NOMO-1 (cell line): ENCODE results near the gene ATP10A.
A peak's percentile ranks its signal among the peaks of the same experiment; 100 is the strongest.

Experiments
- DNase-seq, 2 experiments: peaks; one replicate each; lab custom pipeline; 2025; ENCODE audit not compliant: unreplicated experiment in 2 of 2; lab: John Stamatoyannopoulos, UW

ATP10A gene

DNA sequence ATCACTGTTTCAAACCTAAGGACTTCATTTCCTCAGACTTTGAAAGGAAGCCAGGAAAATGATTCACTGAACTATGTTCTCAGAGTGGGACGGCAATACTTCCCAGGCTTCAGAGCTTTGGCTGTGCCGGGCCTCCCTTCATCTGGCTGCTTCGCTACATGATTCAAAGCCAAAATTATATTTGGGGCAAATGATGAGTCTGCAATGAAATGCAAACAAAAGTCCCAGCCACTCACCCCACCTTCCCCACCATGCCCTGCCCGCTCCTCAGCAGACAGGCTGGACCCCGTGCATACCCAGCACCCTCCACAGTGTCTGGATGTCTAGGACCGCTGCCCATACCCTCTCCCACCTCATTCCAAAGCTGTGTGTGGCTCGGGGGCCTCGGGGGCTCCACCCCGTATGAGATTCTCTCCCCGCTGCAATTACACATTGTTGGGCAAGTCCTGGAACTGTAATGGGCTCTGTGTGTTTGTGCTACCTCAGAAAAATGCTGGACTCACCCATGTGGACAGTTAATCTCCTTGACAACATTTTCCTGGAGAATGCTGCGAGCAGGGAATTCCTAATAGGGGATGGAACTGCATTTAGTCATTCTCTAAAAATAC is 32.2 kb downstream of the ATP10A start:
- DNase-seq = no peak

DNA sequence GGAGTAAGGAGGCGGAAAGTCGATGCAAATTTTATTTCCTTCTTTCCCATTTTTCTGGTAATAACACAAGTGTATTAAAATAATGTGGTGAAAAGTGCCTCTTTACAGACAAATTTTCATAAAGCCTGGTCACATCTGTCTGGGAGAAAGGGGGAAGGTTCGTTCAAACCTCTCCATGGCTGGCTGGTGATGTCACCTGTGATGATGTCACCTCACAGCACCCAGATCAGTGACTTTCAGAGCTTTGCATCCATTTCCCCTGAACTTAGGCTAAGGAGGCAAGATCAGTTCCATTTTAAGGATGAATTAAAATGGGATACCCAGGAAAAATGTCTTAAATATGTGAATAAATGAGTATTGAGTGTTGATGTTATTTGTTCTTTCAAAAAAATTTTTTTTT is 34.1 kb downstream of the ATP10A start:
- DNase-seq = no peak

DNA sequence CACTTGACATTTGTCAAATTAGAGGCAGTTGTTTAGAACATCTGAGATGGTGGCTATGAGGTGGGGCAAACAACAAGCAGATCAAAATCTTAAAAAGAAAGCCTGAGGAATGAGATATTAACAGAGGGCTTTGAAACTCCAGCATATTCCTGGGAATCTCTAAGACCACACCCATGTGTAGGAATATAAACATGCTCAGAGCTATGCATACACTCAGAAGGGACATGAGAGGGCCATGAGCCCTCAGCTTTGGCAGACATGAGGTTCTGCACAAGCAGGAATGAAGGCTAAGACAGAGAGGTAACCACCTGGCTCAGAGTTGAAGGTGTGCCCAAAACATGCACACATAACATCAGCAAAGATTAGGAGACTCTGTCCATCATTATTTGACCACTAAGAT is 37.9 kb downstream of the ATP10A start:
- no peak for DNase-seq

DNA sequence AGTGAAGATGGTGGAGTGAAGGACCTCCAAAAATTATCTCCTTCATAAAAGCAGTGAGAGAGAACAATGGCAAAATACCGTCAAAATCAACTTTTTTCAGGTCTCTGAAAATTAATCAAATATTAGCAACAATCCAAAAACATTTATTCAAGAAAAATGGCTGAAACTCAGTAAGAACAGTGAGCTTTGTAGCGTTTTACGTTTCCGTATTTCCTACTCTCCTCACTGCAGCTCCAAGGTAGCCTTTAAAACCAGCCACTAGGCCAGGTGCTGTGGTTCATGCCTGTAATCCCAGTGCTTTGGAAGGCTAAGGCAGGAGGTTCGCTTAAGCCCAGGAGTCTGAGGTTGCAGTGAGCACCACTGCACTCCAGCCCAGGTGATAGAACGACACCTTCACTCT is 38.5 kb downstream of the ATP10A start:
- no peak for DNase-seq

DNA sequence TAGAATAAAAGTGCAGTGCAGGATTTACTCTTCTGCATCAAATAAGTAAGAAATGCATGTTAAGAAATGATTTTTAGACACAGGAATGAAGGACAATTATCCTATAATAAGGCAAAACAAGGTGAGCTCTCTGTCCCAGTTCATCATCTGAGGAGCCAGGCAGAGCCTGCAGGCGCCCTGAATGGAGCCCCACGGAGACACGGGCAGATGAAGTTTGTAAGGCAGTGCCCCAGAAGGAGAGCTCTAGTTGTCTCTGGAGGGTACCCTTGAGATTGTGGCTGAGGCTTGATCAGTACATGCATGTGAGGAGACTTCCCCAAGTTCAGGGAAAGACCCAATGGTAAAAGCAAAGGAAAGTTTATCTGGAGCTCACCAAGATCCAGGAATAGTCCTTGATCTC is 50.3 kb downstream of the ATP10A start:
- no peak for DNase-seq

DNA sequence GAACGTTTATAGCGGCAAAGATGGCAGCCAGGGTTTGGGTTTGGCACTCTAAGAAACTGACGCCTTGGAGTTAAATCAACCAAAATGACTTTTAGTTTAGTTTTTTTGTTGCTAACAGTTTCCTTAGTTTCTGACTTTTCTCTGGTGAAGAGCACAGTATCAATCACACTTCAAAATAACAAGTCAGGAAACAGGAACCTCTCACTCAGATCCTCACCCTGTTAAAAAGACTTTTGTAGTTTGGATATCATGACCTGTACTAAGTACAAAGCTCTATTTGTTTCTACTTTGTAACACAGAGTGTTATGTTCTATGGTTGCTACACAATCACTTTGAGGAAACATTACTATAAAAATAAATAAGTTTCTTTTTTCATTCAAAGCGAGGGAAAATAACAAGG is 51.1 kb downstream of the ATP10A start:
- no peak for DNase-seq

DNA sequence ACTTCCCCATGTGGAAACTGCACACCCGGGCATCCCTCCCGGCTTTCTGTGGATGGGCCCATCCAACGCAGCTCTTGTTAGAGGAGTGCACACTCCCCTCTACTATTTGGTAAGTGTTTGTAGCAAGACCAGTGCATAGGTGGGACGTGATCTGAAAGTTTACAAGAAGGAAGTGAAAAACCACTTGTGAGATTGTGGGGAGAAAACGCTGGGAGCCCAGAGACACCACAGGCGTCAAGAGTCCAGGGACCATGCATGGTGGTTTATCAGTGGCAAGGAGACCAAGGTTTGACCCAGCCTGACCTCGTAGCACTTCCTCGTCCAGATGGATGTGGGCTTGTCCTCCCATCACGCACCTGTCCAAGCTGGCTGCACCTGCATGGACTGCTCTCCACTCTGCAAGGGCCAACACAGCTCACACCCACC is 51.6 kb downstream of the ATP10A start:
- DNase-seq = peak; percentile 20 to 27

DNA sequence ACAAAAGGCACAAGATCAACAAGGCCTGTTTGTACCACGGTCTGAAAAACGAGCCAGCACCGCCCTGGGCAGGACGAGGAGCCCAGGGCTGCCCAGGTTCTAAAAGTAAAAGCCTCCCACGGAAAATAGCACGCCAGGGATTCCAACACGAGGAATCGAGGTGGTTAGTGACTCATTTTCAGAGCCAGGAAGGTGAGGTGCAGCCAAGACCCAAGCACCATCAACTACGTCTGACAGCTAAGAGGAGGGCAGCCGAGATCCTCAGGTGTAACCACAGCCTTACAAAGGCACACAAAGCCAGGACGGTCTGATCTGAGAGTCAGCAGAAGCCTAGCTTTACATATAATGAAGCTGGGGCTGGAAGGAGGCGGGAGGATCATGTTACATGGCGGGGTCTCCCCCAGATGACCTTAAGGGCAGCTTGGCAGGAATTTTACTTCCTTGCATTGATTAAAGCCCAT is 52.5 kb downstream of the ATP10A start:
- DNase-seq = no peak

DNA sequence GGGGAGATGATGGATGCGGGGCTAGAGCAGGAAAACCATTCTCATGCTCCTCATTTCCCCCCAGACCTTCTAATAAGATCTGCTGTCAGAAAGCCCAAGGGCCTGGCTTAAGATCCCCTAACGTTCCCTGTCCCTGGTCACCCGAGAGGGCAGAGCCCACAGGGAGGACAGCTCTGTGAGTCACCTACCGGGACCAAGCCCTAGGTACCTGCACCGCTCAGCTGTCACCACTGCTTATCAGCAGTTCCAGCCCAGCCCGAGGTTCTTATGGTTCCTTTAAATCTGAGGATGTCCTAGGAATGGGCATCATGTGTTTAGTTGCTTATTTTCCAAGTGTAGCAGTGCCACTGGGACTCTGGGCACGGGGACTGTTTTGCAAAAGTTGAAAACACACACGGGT is 53.0 kb downstream of the ATP10A start:
- DNase-seq = no peak

DNA sequence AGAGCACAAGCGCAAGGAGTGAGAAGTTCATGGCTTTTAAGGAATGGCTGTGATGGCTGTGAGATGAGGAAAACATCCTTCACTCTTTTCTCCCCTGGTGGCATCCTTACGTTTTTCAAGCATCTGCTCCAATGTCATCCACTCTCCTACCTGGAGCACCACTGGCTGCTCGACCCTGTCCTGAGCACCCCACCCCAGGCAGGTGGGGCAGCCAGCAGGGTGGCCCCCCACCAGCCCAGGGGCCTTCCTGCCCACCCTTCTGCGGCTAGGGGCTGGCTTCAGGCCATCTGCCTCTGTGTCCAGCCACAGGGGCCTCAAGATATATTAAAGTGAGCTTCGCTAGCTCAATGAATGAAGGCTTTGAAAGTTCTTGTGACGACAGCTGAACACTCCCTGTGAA is 56.1 kb downstream of the ATP10A start:
- DNase-seq = no peak

DNA sequence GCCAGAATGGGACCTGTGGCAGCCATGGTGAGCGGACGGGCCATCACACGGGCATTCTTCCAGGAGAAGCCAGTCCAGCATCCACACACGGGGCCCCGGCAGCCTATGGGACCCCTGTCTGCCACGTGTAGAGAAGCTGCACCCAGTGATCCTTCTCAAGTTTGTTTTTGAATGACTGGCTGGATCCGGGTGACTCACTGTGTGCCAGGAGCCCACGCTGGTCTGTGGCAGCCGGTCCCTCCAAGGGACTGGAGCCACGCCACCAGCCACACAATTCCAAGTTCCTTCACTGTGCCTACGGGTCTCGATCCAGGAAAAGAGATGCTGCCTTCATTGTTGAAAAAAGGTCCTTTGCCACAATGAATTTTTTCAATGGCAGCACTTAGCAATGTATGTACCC is 58.1 kb downstream of the ATP10A start:
- no peak for DNase-seq

DNA sequence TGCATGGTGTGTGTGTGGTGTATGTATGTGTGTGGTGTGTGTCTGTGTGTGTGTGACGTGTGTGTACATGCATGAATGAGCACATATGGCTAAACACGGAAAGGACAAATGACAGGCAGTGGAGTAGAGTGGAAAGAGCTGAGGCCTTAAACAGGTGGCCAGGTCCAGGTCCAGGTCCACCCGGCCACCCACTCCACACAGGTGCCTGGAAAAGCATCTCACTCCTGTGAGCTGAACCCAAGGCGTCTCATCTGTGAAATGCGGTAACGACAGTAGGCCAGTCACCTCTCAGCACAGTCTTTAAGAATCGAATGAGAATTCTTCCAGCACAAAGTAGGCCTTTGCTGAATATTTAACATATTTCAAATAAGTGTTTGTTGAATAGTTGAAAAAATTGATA is 58.7 kb downstream of the ATP10A start:
- no peak for DNase-seq

DNA sequence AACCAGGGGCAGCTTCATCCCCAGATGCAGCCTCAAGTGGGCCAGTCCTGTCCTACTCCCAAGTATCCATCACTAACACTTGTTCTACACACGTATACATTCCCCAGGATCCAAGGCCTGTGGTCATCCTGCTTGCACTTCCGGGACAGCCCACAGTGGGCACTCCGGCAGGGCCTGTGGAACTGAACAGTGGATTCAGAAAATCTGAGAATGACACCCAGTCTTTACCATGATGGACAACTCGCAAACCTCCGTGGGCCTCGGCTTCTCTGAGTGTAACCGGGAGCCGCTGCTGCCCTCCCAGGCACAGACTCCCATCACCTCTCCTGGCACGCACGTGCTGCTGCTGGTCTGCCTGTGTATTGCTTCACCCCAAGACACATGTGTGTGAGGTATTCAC is 59.6 kb downstream of the ATP10A start:
- DNase-seq = no peak

DNA sequence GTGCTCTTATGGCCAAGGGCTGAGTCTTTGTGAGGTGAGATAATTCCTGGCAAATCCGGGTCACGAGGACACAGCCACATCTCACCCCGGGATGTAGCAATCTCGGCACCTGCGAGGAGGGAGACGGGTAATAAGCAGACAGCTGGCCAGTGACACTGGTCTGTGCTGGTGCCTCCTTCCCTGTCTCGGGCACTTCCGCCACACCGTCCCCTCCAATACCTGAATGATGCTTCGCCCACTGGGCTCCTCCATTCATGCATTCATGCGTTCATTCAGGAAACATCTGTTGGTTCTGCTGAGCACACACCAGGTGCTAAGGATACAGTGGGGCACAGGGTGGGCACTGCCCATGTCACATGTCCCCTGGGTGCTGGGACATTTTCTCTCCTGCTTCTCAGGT is 60.1 kb downstream of the ATP10A start:
- DNase-seq = no peak

DNA sequence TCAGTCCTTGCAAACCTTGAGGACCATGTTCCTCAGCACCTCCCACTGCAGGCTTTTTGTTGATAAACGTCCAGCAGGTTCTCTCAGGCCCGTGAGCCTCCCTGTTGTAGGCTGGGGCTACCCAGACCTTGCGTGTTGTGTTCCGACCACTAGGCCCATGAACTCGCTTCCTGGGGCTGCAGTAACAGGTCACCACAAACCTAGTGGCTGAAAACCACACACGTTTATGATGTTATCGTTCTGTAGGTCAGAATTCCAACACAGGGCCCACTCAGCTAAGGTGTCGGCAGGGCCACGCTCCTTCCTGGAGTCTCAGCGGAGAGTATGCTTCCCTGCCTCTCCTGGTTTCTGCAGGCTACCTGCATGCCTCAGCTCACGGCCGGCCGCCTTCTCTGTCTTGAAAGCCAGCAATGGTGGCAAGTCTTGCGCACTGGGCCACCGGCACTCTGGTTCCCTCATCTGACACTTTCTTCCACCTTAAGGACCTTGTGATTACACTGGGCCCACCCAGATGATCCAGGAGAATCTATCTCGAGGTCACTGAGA is 60.8 kb downstream of the ATP10A start:
- no peak for DNase-seq

DNA sequence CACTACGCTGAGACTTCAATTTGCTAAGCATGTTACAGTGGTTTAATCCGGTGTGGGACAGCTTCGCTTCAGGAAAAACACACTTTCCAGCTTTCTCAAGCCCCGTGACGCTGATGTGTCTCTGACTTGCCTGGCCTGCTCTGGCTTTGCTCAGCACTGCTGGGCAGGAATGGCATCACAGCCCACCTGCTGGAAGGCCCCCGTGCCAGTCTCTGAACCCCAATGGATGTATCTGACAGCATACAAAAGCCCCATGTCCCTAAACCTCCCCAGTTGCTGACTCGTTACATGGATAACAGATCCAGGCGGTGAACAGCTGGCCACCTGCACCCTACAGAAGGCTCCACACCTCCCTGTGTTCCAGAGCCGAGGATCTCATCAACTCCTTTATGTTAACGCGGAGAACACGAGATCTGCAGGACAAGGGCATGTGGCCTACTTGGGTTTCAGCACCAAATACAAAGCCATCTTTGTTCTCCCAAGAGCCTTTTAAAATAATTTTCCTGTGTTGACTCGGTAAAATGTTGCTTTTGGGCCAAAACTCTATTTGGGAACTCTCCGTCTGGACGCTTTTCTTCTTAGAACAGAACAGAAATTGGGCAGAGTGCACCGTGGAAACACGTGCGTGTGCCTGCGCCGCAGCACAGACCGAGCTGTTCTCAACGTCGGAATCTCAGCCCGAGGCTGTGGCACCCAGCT is 61.4 kb downstream of the ATP10A start:
- no peak for DNase-seq

DNA sequence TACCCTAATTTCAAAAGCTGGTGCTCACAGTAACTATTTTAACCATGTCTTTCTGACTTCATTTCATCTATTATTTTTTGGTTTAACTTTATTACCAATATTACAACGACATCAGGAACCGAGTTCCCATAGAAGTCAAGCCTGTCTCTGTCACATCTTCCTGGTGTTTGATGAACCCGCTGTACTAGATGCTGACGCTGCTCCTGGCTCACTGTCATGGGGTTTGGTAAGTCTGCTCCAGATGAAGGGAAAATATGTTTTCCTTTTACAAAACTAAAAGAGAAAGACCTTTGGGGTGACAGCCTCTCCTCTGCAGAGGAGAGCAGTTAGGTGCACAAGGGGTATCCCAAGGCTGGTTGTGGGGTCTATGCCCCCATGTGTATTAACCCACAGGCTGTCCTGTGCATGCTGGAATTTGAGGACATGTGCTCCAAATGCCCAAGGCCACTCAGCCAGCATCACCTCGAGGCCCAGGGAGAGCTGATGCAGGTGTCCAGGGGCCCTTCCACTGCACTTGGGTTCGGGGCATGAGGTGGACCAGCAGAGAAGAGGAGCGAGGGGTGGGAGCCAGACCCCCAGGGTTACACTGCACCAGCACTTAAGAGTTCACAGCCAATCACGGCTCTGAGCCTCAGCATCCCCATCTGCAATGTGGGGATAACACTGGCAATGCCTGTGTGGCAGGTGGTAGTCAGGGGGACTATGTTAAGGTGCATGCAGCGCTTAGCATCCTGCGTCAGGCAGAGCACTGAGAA is 62.2 kb downstream of the ATP10A start:
- DNase-seq = no peak

DNA sequence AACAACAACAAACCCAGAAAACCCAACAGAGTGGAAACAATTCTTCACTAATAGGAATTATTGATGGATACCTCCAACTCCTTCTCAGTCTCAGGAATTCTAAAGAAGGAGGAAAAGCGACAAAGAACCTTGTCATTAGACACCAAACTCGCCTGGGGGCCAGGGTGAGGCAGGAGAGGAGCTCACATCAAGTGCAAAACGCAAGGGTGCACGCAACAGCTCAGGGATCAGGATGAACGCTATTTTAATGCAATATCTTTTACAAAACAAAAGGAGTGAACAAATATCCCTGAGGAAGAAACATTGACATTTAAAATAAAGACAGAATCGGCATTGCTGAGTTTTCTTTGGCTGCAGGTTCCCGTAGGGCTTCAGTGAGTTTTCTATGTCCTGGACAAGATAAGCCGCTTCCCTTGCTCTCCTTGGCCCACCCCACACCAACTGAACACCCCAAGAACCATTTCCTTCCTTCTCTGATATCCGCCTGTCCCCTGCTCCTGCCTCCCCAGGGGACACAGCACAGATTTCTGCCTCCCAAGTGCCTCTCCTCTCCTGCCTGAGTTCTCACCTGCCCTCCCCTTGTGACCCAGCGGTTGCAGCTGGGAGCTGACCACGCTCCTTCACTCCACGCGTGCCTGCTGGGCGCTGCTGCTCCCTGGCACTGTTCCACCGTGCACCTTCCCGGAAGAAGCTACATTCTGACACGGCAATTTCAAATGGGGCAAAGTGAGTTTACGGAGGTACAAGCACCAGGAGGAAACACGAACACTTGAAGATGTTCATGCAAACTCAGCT is 63.0 kb downstream of the ATP10A start:
- no peak for DNase-seq

DNA sequence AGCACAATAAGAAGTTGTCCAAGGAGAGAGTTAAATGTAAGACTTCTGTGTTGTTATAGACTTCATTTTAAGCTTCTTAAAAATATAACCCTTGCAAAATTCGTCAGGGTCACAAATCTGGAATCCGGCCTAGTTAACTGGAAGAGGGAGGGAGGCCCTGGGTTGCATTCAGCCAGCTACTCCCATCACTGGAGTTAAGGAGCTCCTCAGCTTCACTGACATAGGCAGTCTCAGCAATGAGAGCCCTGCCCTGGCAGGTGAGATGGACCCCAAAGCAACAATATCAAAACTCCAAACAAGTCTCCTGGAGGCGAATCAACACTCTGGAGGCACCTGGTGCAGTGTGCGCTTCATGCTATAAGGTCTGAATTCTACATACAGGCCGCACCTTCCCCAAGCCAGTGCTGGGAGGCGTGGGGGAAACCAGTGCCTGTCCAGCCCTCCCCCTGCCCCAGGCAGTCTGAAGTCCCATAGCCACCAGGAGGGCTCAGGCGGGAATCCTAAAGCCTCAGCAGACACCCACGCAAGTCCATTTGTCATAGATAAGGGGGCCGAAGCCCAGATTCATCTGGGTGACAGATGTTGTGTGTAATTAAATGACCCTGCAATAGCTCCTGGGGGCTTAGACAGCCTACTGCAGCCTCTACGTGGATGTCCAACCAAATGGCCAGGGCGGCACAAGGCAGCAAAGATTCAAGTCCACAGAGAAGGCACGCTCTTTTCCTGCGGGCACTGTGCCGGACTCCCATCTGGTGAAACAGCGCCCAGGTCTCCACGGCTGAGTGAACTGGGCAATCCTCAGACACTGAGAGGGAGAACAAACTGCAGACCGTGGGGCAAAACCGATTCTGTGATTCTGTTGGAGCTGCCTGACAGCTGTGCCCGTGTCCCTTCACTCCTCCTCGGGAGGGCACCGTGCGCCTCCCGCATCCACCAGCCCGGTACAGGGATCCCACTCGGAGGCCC is 64.9 kb downstream of the ATP10A start:
- DNase-seq = no peak

DNA sequence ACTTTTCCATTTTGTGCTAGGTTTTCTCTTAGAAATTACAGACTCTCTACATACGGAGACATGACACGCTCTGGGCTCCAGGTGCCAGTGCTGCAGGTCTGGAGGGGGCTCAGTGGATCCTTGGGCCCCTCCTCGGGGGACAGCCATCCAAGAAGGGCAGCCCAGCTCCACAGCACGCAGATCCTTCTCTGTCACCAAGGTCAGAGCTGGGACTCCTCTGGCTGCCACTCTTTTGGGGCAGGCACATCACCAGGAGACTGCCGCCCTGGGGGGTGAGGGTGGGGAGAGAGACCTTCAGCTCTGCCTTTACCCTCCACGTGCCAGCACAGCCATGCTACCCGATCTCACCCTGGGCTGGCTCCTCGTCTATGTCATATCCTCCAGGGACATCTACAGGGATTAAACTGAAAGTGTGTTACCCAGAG is 65.6 kb downstream of the ATP10A start:
- DNase-seq = no peak
